Right hindlimb (tissue), 1 donor: Measurements from ENCODE around the gene ALDH2.
"Not testable (repeated sequence)": the region's sequence is repeated elsewhere in the genome, so short reads cannot be mapped to it uniquely, and the experiment has no call there.

Experiments used
- DNase-seq: peaks from one replicate; pipeline ENCODE4 v3.0.0-alpha.2; 2018

ALDH2 gene

GRCh38 chr12:111791507-111791906 lies 24.8 kb downstream of the ALDH2 start:
- no peak for DNase-seq

GRCh38 chr12:111792155-111792855 lies 25.6 kb downstream of the ALDH2 start:
- no peak for DNase-seq

- no peak for DNase-seq
Observed at GRCh38 chr12:111792856-111793235, 26.1 kb downstream of the ALDH2 start.

- no peak for DNase-seq
Observed at GRCh38 chr12:111798182-111798581, 31.4 kb downstream of the ALDH2 start.

GRCh38 chr12:111799758-111800157 lies 33.0 kb downstream of the ALDH2 start:
- no peak for DNase-seq

- DNase-seq: no peak
Observed at GRCh38 chr12:111803038-111803626, 36.4 kb downstream of the ALDH2 start.

GRCh38 chr12:111803851-111804250 lies 37.1 kb downstream of the ALDH2 start:
- no peak for DNase-seq

- no peak for DNase-seq
Observed at GRCh38 chr12:111806304-111806703, 39.6 kb downstream of the ALDH2 start.

- no peak for DNase-seq
Observed at GRCh38 chr12:111807232-111807631, 40.5 kb downstream of the ALDH2 start.

GRCh38 chr12:111812881-111813741 lies 46.4 kb downstream of the ALDH2 start:
- peak; percentile 83 for DNase-seq

GRCh38 chr12:111816065-111816615 lies 49.4 kb downstream of the ALDH2 start:
- no peak for DNase-seq

GRCh38 chr12:111816898-111817297 lies 50.2 kb downstream of the ALDH2 start:
- DNase-seq: not testable (repeated sequence)

GRCh38 chr12:111818340-111818739 lies 51.6 kb downstream of the ALDH2 start:
- DNase-seq: no peak

- DNase-seq: no peak
Observed at GRCh38 chr12:111819191-111820158, 52.7 kb downstream of the ALDH2 start.

GRCh38 chr12:111820828-111821227 lies 54.1 kb downstream of the ALDH2 start:
- not testable (repeated sequence) for DNase-seq

- no peak for DNase-seq
Observed at GRCh38 chr12:111822886-111823285, 56.2 kb downstream of the ALDH2 start.

GRCh38 chr12:111823891-111824290 lies 57.2 kb downstream of the ALDH2 start:
- no peak for DNase-seq

- not testable (repeated sequence) for DNase-seq
Observed at GRCh38 chr12:111824312-111824711, 57.6 kb downstream of the ALDH2 start.

GRCh38 chr12:111825509-111825908 lies 58.8 kb downstream of the ALDH2 start:
- DNase-seq: no peak

- DNase-seq: no peak
Observed at GRCh38 chr12:111826316-111826715, 59.6 kb downstream of the ALDH2 start.

- DNase-seq: no peak
Observed at GRCh38 chr12:111826992-111827391, 60.3 kb downstream of the ALDH2 start.

GRCh38 chr12:111827907-111828306 lies 61.2 kb downstream of the ALDH2 start:
- DNase-seq: no peak
